Measurements from ENCODE around the gene SIX2. TPM values are rescaled to one million over a fixed set of nuclear protein-coding genes. Genes with fewer than 3 reads are reported as not detected.
A peak's percentile ranks its signal among the peaks of the same experiment; 100 is the strongest.

Gene SIX2
- total RNA-seq, 1 experiment from 2014 or later: 0.51 TPM

DNA sequence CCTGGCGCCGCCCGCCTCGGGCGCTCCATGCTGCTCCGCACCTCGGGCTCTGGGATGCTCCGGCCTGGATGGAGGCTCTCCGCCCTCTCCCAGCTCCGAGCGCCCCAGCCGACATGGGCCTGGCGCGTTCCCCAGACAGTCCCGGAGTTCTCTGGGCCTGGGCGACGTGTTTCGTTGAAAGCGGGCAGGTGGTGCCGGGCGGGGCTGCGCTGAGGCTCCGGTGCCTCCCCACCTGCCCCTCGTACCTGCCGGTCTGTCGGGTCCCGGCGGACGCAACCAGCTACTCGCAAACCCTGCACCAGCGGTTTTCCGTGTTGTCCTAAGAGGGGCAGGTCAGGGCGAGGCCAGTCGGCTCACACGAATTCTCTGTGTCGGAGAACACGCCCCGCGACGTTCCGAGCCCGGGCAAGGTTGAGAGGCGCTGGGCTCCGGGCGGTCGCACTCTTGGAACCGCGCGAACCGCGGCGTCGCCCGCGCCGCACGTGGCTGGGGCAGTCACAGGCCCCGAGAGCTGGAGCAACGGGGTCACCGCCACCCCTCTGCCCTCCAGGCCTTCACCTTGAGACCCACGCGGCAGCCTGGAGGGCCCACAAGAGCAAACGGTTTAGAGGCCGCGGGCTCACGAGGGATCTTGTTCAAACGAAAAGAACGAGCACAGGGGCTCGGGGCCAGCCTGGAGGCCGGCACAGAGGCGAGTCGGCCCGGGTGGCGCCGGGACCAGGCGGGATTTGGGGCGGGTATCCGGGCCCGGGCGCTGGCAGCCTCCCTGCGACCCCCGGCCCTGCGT lies 4.2 kb upstream of the SIX2 start:
- no peak overlapping the region for H3K27ac ChIP-seq (ENCODE audit: low read length)
- H3K4me1 ChIP-seq (ENCODE audit: control insufficient read depth, insufficient read depth, low read length): no peaks in the 10 kb centered on the region; the same call in 1 of the 2 replicates
- in situ Hi-C loops (cut with HindIII; ENCODE audit: low pct_unique_long_range_greater_than_20kb, low sequenced_read_pairs) (no loop called here), intact Hi-C loops (cut with micrococcal nuclease; ENCODE audit: unreplicated experiment) (no loop called here)
- ChIA-PET CTCF (interaction anchor here (0.6 to 1.3 kb wide), 2 partner anchors 32 to 920 kb away, joined by 4 read pairs; no protein-coding TSS in a partner anchor), POLR2A (no interaction called here)
- ATAC-seq: no peak
- H3K4me3 ChIP-seq (ENCODE audit: low read depth in 2 of 2, low read length in 2 of 2): peak overlapping the region in 1 of 2 experiments; percentile 35; a peak in 2 of 4 replicates
- H3K36me3 ChIP-seq (ENCODE audit: control insufficient read depth, insufficient read depth, low read length): no peaks in the 10 kb centered on the region
- peaks cover 41% of the 10 kb centered on the region for H3K27me3 ChIP-seq (ENCODE audit: control insufficient read depth, insufficient read depth, low read length)
- no TSS peak for BruUV-seq (replicated peaks)
- TF ChIP-seq, protein P1, sequence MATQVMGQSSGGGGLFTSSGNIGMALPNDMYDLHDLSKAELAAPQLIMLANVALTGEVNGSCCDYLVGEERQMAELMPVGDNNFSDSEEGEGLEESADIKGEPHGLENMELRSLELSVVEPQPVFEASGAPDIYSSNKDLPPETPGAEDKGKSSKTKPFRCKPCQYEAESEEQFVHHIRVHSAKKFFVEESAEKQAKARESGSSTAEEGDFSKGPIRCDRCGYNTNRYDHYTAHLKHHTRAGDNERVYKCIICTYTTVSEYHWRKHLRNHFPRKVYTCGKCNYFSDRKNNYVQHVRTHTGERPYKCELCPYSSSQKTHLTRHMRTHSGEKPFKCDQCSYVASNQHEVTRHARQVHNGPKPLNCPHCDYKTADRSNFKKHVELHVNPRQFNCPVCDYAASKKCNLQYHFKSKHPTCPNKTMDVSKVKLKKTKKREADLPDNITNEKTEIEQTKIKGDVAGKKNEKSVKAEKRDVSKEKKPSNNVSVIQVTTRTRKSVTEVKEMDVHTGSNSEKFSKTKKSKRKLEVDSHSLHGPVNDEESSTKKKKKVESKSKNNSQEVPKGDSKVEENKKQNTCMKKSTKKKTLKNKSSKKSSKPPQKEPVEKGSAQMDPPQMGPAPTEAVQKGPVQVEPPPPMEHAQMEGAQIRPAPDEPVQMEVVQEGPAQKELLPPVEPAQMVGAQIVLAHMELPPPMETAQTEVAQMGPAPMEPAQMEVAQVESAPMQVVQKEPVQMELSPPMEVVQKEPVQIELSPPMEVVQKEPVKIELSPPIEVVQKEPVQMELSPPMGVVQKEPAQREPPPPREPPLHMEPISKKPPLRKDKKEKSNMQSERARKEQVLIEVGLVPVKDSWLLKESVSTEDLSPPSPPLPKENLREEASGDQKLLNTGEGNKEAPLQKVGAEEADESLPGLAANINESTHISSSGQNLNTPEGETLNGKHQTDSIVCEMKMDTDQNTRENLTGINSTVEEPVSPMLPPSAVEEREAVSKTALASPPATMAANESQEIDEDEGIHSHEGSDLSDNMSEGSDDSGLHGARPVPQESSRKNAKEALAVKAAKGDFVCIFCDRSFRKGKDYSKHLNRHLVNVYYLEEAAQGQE (IDR thresholded peaks at IDR 0.05; ENCODE audit: insufficient read depth in 1 of 2, low read depth in 2 of 2, low read length in 1 of 2): no peak
- TF ChIP-seq TCF7L2 (IDR thresholded peaks at IDR 0.05; ENCODE audit: low read depth, low read length) (no peak), POLR2AphosphoS5 (IDR thresholded peaks at IDR 0.05; ENCODE audit: low read depth, low read length) (no peak), SIN3A (IDR thresholded peaks at IDR 0.05; ENCODE audit: borderline replicate concordance, insufficient read depth, low read depth, low read length) (no peak)
- TF ChIP-seq, protein P2, sequence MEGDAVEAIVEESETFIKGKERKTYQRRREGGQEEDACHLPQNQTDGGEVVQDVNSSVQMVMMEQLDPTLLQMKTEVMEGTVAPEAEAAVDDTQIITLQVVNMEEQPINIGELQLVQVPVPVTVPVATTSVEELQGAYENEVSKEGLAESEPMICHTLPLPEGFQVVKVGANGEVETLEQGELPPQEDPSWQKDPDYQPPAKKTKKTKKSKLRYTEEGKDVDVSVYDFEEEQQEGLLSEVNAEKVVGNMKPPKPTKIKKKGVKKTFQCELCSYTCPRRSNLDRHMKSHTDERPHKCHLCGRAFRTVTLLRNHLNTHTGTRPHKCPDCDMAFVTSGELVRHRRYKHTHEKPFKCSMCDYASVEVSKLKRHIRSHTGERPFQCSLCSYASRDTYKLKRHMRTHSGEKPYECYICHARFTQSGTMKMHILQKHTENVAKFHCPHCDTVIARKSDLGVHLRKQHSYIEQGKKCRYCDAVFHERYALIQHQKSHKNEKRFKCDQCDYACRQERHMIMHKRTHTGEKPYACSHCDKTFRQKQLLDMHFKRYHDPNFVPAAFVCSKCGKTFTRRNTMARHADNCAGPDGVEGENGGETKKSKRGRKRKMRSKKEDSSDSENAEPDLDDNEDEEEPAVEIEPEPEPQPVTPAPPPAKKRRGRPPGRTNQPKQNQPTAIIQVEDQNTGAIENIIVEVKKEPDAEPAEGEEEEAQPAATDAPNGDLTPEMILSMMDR (IDR thresholded peaks at IDR 0.05): no peak
- H3K9me3 ChIP-seq (ENCODE audit: control insufficient read depth, insufficient read depth, low read depth, low read length): no peaks in the 10 kb centered on the region
- DNase-seq (ENCODE audit: low read depth, low spot score): no peak

DNA sequence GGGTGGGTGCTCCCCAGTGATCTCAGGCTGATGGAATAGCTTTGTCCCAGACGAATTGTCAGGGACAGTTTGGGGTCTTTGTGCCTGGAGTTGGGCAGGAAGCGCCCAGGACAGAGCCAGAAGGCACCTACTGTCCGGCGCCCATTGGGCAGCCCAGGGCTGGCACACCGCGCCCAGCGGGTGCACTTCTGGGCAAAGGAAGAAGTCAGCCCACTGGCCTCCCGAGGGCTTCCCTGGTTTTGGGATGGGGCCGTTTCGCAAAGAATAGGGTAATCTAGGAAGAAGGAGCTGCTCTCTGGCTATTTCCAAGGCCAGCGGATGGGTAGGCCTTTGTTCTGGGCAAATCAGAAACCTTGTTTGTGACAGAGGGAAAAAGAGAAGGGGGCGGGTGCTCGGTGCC lies 3.5 kb upstream of the SIX2 start:
- no TSS peak for BruUV-seq (replicated peaks)
- no peak for ATAC-seq
- no peaks in the 10 kb centered on the region for H3K36me3 ChIP-seq (ENCODE audit: control insufficient read depth, insufficient read depth, low read length)
- H3K27ac ChIP-seq (ENCODE audit: low read length): no peak overlapping the region
- ChIA-PET POLR2A (interaction anchor here (0.6 to 0.7 kb wide), 2 partner anchors 341 to 406 kb away, joined by 3 read pairs; no protein-coding TSS in a partner anchor), CTCF (no interaction called here)
- intact Hi-C loops (cut with micrococcal nuclease; ENCODE audit: unreplicated experiment) (no loop called here), in situ Hi-C loops (cut with HindIII; ENCODE audit: low pct_unique_long_range_greater_than_20kb, low sequenced_read_pairs) (no loop called here)
- H3K9me3 ChIP-seq (ENCODE audit: control insufficient read depth, insufficient read depth, low read depth, low read length): no peaks in the 10 kb centered on the region
- H3K4me3 ChIP-seq (ENCODE audit: low read depth in 2 of 2, low read length in 2 of 2): no peak overlapping the region
- no peaks in the 10 kb centered on the region; the same call in 1 of the 2 replicates for H3K4me1 ChIP-seq (ENCODE audit: control insufficient read depth, insufficient read depth, low read length)
- DNase-seq (ENCODE audit: low read depth, low spot score): no peak
- no peak for TF ChIP-seq SIN3A (IDR thresholded peaks at IDR 0.05; ENCODE audit: borderline replicate concordance, insufficient read depth, low read depth, low read length)
- no peak for TF ChIP-seq POLR2AphosphoS5 (IDR thresholded peaks at IDR 0.05; ENCODE audit: low read depth, low read length)
- TF ChIP-seq, protein P2 (IDR thresholded peaks at IDR 0.05): no peak
- TF ChIP-seq, protein P1 (IDR thresholded peaks at IDR 0.05; ENCODE audit: insufficient read depth in 1 of 2, low read depth in 2 of 2, low read length in 1 of 2): no peak
- no peak for TF ChIP-seq TCF7L2 (IDR thresholded peaks at IDR 0.05; ENCODE audit: low read depth, low read length)
- H3K27me3 ChIP-seq (ENCODE audit: control insufficient read depth, insufficient read depth, low read length): peaks cover 41% of the 10 kb centered on the region
